Natural killer cell (primary cell): ENCODE measurements around the gene DVL2. TPM values are rescaled to one million over a fixed set of nuclear protein-coding genes. Genes with fewer than 3 reads are reported as not detected.

Experiments
- ATAC-seq, 3 donors: fragments of 150-1000 bp in 2 of 3; fragments of 200-7000 bp in 1 of 3; cut with Tn5 transposase; 1 replicate in 1 of 3; 2 replicates in 2 of 3; pipeline ENCODE4 v1.10.0; 2021; ENCODE audit warnings: mild to moderate bottlenecking in 2 of 3, moderate library complexity in 2 of 3
- DNase-seq, 2 donors: peaks; one replicate each; pipeline versions ENCODE4 v3.0.0 to v3.0.0-alpha.2; 2013 to 2021; ENCODE audit warnings: mixed read lengths in 1 of 2
- H3K27ac ChIP-seq: one replicate; pipeline ENCODE4 v1.5.1; 2013; ENCODE audit warnings: mild to moderate bottlenecking, low read length
- H3K27me3 ChIP-seq: one replicate; pipeline ENCODE4 v1.6.1; 2013; ENCODE audit warnings: low read length; ENCODE audit not compliant: control insufficient read depth, insufficient read depth
- H3K36me3 ChIP-seq: one replicate; pipeline ENCODE4 v1.6.1; 2013; ENCODE audit warnings: low read length; ENCODE audit not compliant: control insufficient read depth, insufficient read depth
- H3K4me1 ChIP-seq: one replicate; pipeline ENCODE4 v1.6.1; 2013; ENCODE audit warnings: low read length; ENCODE audit not compliant: control insufficient read depth, insufficient read depth
- H3K4me3 ChIP-seq: one replicate; pipeline ENCODE4 v1.5.1; 2013; ENCODE audit warnings: low read length
- H3K9me3 ChIP-seq: one replicate; pipeline ENCODE4 v1.6.1; 2013; ENCODE audit warnings: low read length; ENCODE audit not compliant: control insufficient read depth, insufficient read depth
- H3K27ac Mint-ChIP-seq, 2 donors: one replicate each; pipeline ENCODE4 v1.8.0; 2022; ENCODE audit warnings: mild to moderate bottlenecking in 2 of 2, mixed read lengths in 2 of 2, moderate library complexity in 1 of 2
- H3K27me3 Mint-ChIP-seq, 2 donors: one replicate each; pipeline ENCODE4 v1.8.0; 2022; ENCODE audit warnings: low read depth in 2 of 2, mixed read lengths in 2 of 2
- H3K36me3 Mint-ChIP-seq: one replicate; pipeline ENCODE4 v1.8.0; 2022; ENCODE audit warnings: mixed read lengths
- H3K4me1 Mint-ChIP-seq, 2 donors: one replicate each; pipeline ENCODE4 v1.8.0; 2022; ENCODE audit warnings: mixed read lengths in 2 of 2
- H3K4me3 Mint-ChIP-seq: one replicate; pipeline ENCODE4 v1.8.0; 2022; ENCODE audit warnings: mild to moderate bottlenecking, moderate library complexity, mixed read lengths
- H3K9me3 Mint-ChIP-seq, 2 donors: one replicate each; pipeline ENCODE4 v1.8.0; 2022; ENCODE audit warnings: mixed read lengths in 2 of 2
- WGBS: methylation state at CpG from one replicate; pipeline ENCODE4 v1.1.7; 2013; ENCODE audit warnings: missing lambda C conversion rate; ENCODE audit not compliant: insufficient coverage; 5-methylcytosine and 5-hydroxymethylcytosine counted together
- intact Hi-C: fragments of 100-400 bp; cut with micrococcal nuclease; formaldehyde crosslinking; loops from one replicate; pipeline ENCODE4 v1.14.2; 2022
- total RNA-seq, 4 donors: library from RNA; stranded (reverse); fragments of 120-200 nt in 1 of 4; gene quantifications; one replicate each; pipeline versions ENCODE4 v1.2.3 to v1.2.4, GENCODE V29; 2013 to 2022
- TF ChIP-seq, protein P1 (sequence below): fragments of 200-600 bp; IDR thresholded peaks from one replicate; pipeline ENCODE4 v1.8.0; 2022; ENCODE audit warnings: antibody characterized with exemption

DVL2 gene
- total RNA-seq, 3 donors from 2014 or later (not counting 1 experiment from before 2014, with no cell fraction given) = 46.5 to 66.6 (median 61.5) TPM

DNA sequence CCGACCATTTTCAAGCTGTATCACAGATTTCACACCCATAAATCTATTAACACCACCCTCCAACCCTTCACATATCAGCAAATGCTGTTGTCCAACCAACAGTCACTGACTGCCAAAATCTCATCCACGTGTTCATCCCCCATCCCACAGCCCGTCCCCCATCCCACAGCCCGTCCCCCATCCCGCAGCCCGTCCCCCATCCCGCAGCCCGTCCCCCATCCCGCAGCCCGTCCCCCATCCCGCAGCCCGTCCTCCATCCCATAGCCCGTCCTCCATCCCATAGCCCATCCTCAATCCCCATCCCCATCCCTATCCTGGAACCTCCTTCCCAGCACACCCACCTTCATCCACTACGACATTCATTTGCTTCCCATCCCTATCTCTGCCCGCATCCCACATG is 28.8 kb downstream of the DVL2 start:
- H3K27ac Mint-ChIP-seq = peak overlapping the region; percentile 93 to 95
- intact Hi-C loops = loop anchor here (1.0 to 2.0 kb wide), 3 partner anchors 9 to 102 kb away; partner anchors contain the start of genes EIF5A and ELP5
- ATAC-seq (no peak), DNase-seq (no peak)
- H3K9me3 Mint-ChIP-seq = no peaks in the 10 kb centered on the region
- Histone ChIP-seq H3K27ac (peak overlapping the region; percentile 96), H3K27me3 (no peaks in the 10 kb centered on the region), H3K4me3 (peak overlapping the region; percentile 57), H3K36me3 (no peaks in the 10 kb centered on the region), H3K9me3 (no peaks in the 10 kb centered on the region), H3K4me1 (peaks cover 24% of the 10 kb centered on the region)
- H3K36me3 Mint-ChIP-seq = no peaks in the 10 kb centered on the region
- peaks cover 0 to 2% of the 10 kb centered on the region in 2 donors for H3K27me3 Mint-ChIP-seq
- H3K4me3 Mint-ChIP-seq = peak overlapping the region; percentile 93
- WGBS = 84% methylated on average over 13 of the region's 15 CpGs
- TF ChIP-seq, protein P1, sequence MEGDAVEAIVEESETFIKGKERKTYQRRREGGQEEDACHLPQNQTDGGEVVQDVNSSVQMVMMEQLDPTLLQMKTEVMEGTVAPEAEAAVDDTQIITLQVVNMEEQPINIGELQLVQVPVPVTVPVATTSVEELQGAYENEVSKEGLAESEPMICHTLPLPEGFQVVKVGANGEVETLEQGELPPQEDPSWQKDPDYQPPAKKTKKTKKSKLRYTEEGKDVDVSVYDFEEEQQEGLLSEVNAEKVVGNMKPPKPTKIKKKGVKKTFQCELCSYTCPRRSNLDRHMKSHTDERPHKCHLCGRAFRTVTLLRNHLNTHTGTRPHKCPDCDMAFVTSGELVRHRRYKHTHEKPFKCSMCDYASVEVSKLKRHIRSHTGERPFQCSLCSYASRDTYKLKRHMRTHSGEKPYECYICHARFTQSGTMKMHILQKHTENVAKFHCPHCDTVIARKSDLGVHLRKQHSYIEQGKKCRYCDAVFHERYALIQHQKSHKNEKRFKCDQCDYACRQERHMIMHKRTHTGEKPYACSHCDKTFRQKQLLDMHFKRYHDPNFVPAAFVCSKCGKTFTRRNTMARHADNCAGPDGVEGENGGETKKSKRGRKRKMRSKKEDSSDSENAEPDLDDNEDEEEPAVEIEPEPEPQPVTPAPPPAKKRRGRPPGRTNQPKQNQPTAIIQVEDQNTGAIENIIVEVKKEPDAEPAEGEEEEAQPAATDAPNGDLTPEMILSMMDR = no peak
- H3K4me1 Mint-ChIP-seq = peaks cover 27 to 34% of the 10 kb centered on the region in 2 donors

DNA sequence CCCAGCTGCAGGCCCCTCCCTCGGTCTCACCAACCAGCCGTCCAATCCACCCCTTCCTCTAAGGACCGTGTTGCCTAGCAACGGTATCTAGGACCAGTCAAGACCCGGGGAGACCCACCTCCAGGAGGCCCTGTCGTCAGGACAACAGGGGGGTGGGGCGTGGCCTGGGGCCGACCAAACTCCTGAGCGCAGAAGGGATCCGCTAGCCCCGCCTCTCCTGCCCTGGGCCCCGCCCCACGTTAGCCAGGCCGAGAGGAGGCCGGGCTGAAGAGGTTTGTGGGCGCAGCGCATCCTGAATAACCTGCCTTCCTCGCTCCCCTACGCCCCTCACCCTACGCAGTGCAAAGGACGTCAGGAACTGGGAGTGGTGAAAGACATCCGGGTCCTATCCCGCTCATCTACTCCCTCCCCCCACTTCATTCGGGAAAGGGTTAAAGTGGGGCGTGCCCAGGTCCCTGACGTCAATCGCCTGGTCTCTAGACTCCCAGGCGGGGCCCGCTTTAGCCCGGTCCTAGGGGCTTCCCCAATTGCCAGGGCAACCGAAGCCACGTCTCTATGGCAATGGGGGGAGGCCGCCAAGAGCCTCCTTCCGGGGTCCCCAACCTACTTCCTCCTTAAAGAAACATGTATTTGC is 29.4 kb downstream of the DVL2 start:
- intact Hi-C loops = loop anchor here (1.0 to 2.0 kb wide), 3 partner anchors 9 to 102 kb away; partner anchors contain the start of genes EIF5A and ELP5
- Histone ChIP-seq H3K27ac (peak overlapping the region; percentile 96), H3K36me3 (no peaks in the 10 kb centered on the region), H3K4me1 (peaks cover 24% of the 10 kb centered on the region), H3K27me3 (no peaks in the 10 kb centered on the region), H3K9me3 (no peaks in the 10 kb centered on the region), H3K4me3 (peak overlapping the region; percentile 57)
- ATAC-seq (peak; percentile 79 to 91 (median 80)), DNase-seq (peak; percentile 93 to 99)
- 0% methylated on average over 34 of the region's 34 CpGs for WGBS
- TF ChIP-seq, protein P1 = no peak
- no peaks in the 10 kb centered on the region for H3K27me3 Mint-ChIP-seq
- H3K9me3 Mint-ChIP-seq = no peaks in the 10 kb centered on the region
- no peaks in the 10 kb centered on the region for H3K36me3 Mint-ChIP-seq
- H3K4me1 Mint-ChIP-seq = peaks cover 27 to 34% of the 10 kb centered on the region in 2 donors
- H3K27ac Mint-ChIP-seq = peak overlapping the region; percentile 93 to 95
- H3K4me3 Mint-ChIP-seq = peak overlapping the region; percentile 93

DNA sequence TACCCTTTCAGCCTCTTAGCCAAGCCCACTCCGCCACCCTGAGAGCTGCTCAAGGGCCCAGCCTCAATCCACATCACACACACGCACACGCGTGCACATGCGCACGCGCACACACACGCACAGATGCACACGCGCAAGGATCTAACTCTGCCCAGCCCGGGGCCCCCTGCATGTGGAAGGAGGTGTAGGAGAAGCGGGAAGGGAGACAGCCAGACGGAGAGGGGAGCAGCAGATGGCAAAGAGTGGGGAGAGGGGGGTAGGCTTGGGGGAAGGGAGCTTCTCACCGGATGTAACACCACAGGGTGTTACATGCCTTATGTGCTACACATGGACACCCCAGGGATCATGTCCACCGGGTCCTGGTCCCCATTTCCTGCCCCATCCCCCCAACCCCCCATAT is 30.0 kb downstream of the DVL2 start:
- Histone ChIP-seq H3K4me1 (peaks cover 24% of the 10 kb centered on the region), H3K36me3 (no peaks in the 10 kb centered on the region), H3K27ac (peak overlapping the region; percentile 96), H3K4me3 (peak overlapping the region; percentile 57), H3K9me3 (no peaks in the 10 kb centered on the region), H3K27me3 (no peaks in the 10 kb centered on the region)
- ATAC-seq (peak; percentile 32 to 65 (median 39)), DNase-seq (peak in 1 of 2 donors; percentile 46)
- Mint-ChIP-seq H3K36me3 (no peaks in the 10 kb centered on the region), H3K27me3 (no peaks in the 10 kb centered on the region), H3K9me3 (no peaks in the 10 kb centered on the region), H3K27ac (peak overlapping the region; percentile 93 to 95), H3K4me1 (peaks cover 27 to 34% of the 10 kb centered on the region in 2 donors), H3K4me3 (peak overlapping the region; percentile 93)
- TF ChIP-seq, protein P1 = no peak
- intact Hi-C loops = loop anchor here (2.0 kb wide), 1 partner anchor 48 kb away; the partner anchor contains the start of gene ELP5
- 82% methylated on average over 15 of the region's 15 CpGs for whole genome bisulfite sequencing
